DMS153 (cell line): ENCODE data around the gene PRKN.
A peak's percentile ranks its signal among the peaks of the same experiment; 100 is the strongest.
"Not testable (repeated sequence)": the region's sequence is repeated elsewhere in the genome, so short reads cannot be mapped to it uniquely, and the experiment has no call there.

ENCODE experiments used
- DNase-seq: peaks from one replicate; lab custom pipeline; 2025; lab: John Stamatoyannopoulos, UW

The PRKN gene

GRCh38 chr6:161901740-161902426 lies 825.7 kb downstream of the PRKN start:
- no peak for DNase-seq

GRCh38 chr6:161894436-161894835 lies 833.1 kb downstream of the PRKN start:
- no peak for DNase-seq

GRCh38 chr6:161891542-161891941 lies 836.0 kb downstream of the PRKN start:
- DNase-seq, result no peak

DNA sequence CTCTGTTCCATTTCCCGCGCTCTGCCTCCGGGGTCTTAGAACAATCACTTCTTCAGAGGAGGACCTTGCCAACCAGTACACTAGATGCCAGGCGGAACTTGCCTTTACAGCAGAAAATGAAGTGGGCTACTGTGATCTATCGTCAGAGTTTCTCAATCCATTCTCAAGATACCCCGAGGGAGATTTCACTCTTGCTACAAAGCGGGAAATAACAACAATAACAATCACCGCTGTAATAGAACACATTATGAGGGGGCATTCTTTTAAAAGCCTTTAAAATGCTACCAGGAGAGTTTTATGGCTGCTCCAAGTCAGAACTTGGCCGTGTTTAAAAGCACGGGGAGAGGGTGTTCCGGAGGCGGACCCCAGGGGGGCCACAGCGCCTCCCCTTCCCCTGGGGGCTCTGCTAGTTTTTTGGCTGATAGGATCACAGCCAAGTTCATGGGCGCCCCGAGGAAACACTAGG lies 836.7 kb downstream of the PRKN start:
- DNase-seq, result no peak

DNA sequence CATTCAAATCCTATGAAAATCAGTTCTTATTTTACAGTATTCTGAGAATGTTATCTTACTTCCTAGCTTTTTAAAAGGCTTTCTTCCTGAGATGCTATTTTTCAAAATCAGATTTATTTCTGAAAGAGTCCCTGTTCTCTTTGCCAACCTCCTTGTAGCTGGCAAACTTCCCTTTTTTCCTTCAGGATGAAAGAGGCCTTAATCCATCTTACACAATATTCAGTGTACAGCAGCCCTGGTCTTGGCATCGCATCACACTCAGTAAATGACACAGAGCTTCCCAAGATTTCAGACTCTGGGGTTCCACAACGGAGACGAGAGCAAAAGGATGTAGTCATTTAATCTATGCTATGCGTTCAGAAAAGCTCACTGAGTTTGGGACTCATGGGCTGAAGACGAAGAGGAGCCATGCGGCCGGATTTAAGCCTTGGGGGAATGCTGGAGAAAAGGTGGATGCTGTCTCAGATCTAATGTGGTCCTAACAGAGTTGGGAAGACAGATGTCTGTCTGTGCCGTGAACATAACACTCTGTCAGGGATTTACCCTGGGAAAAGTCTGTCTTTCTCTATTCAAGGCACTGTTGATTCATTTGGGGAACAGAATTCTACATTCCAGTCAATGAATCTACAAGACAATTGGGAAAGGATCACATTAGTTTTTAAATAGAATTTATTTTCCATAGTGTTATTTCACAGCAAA lies 837.3 kb downstream of the PRKN start:
- DNase-seq, result no peak

- no peak for DNase-seq
Observed at GRCh38 chr6:161889324-161889723, 838.2 kb downstream of the PRKN start.

- not testable (repeated sequence) for DNase-seq
Observed at GRCh38 chr6:161886545-161886944, 841.0 kb downstream of the PRKN start.

- no peak for DNase-seq
Observed at GRCh38 chr6:161884782-161885181, 842.8 kb downstream of the PRKN start.

DNA sequence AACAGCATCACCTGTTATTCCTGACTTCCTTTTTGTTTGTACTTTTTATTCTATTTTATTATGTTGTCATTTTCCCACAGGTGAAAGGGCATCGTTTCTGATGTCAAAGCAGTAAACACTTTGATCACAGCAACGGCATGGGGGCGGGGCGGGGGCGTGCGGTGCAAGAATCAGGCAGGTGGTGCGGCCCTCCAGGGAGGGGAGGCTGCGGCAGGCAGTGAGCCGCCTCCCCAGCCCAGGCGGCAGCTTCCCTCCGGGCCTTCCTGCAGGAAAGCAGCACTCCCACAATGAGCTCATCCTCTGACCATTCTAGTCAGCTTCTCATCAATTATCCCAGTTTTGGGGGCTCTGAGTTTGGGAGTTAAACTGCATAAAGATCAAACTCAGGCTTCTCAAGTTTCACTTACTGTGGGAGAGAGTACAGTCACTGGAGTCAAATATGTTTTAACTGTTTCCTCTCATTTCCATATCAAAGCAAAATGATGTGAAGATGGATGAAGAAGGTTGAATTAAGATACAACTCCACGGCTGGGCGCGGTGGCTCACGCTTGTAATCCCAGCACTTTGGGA lies 845.3 kb downstream of the PRKN start:
- DNase-seq, result peak; percentile 45

DNA sequence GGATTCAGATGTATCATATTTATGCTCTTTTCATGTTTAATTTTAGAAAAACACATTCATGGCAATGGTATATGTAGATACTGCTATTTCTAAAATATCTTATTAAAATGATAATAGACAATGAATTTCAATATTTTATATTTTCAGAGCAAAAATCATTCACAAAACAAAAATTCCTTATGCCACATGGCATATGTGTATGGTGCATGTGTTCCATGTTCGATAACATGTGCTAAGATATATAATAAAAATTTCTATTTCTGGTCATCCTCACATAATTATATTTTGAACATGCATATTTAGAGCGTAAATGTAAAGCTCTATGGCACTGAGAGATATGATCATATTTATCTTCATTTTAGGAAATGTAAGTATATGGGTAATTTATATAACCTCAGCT lies 847.5 kb downstream of the PRKN start:
- DNase-seq, result no peak

GRCh38 chr6:161876231-161876630 lies 851.3 kb downstream of the PRKN start:
- DNase-seq, result no peak

DNA sequence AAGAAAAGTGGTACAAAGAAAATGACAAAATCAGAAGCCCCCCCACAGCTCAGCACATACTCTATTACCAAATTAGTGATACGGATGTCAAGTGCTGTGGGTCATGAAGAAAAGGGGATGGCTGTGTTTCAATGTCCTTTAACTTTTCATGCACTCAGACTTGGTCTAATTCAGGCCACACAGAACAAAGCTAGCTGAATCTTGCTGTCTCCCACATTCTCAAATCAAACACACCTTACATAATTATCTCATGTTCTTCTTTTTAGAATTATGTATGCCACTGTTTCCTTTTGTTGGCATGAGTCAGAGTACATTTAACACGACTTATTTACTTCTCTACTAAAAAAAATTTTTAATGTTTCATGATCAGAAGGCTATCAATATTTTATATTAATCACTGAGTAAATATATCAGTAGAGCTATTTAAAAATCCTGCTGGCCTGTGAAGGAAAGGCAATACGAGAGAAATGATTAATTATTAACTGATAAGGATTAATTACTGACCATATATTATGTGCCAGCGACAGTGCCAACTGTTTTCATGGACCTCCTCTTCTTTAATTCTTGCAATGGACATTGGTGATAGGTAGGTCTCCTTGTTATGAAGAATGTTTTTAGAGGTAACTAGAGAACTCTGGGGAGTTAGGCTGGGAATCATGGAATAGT lies 857.2 kb downstream of the PRKN start:
- no peak for DNase-seq

DNA sequence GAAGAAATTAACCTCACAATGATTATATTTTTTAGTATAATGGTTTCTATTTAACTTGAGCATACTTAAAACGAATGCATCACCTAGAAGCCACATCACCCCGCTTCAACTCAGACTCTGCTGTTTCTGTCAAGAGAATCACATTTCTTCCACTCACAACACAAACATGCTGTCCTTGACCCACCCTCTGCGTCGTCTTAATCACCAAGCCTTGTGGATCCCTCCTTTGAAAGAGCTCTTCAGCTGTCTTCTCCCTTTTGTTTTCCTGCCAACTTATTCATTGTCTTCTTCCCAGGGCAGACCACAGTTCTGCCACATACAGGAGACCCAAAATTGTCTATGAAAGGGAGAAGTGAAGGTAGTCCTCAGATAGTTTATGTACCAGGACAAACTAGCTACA lies 858.1 kb downstream of the PRKN start:
- no peak for DNase-seq

- no peak for DNase-seq
Observed at GRCh38 chr6:161866570-161866969, 861.0 kb downstream of the PRKN start.

DNA sequence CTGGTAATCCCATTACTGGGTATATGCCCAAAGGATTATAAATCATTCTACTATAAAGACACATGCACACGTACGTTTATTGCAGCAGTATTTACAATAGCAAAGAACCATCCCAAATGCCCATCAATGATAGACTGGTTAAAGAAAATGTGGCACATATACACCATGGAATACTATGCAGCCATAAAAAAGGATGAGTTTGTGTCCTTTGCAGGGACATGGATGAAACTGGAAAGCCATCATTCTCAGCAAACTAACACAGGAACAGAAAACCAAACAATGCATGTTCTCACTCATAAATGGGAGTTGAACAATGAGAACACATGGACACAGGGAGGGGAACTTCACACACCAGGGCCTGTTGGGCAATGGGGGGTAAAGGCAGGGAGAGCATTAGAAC lies 866.5 kb downstream of the PRKN start:
- DNase-seq, result not testable (repeated sequence)

GRCh38 chr6:161853657-161854056 lies 873.9 kb downstream of the PRKN start:
- DNase-seq, result no peak

GRCh38 chr6:161851486-161851885 lies 876.1 kb downstream of the PRKN start:
- DNase-seq, result not testable (repeated sequence)

GRCh38 chr6:161850562-161850961 lies 877.0 kb downstream of the PRKN start:
- no peak for DNase-seq

DNA sequence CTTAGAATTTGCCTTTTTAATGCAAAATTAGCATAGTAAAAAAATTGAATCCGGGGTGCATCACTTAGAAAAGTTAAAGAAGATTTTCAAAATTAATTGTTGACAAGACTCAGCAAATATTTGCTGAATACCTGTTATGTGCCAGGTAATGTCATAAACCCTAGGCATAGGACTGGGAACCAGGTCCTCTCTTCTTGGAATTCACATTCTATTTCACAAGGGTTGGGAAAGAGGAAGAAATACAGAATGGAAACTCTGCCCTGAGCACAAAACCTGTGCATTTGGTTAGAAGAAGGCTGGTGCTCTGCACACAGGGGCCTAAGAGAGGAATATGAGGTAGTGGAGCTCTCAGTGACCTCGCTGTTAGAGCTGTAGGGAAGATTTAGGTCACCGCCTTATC lies 879.9 kb downstream of the PRKN start:
- DNase-seq, result no peak

- no peak for DNase-seq
Observed at GRCh38 chr6:161844804-161845203, 882.8 kb downstream of the PRKN start.

GRCh38 chr6:161843066-161843465 lies 884.5 kb downstream of the PRKN start:
- DNase-seq, result no peak

DNA sequence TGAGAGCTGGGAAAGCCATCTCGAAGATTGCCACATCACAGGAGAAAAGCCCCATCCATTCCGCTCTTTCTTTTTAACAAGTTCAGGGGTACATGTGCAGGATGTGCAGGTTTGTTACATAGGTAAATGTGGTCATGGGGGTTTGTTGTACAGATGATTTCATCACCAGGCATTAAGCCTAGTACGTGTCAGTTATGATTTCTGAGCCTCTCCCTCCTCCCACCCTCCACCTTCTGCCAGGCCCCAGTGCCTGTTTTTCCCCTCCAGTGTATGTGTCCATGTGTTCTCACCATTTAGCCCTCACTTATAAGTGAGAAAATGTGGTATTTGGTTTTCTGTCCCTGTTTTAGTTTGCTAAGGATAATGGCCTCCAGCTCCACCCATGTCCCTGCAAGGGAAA lies 887.2 kb downstream of the PRKN start:
- no peak for DNase-seq
